ENCODE results near the gene CHST8. TPM values are rescaled to one million over a fixed set of nuclear protein-coding genes. Genes with fewer than 3 reads are reported as not detected.
A peak's percentile ranks its signal among the peaks of the same experiment; 100 is the strongest.

CHST8 gene
- polyA plus RNA-seq, 4 donors, result 0.07 to 0.20 (median 0.16) TPM

DNA sequence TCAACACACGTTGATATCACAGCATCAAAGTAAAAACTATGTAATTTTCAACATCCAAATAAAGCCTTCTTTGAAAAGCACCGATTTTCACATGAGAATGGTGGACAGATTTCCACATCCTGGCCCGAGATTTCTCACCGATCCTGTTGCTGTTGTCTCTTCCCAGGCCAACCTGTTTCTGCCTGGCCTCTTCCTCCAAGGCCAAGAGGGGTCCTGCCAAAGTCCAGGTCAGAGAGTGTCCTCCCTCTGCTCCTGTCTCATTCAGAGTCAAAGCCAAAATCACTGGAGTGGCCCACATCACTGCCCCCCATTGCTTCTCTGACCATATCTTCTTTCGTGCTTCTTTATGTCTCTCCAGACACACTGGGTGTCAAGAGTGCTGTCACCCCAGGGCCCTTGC, 49.5 kb downstream of the CHST8 start:
- DNase-seq (ENCODE audit: low read depth in 4 of 4, low spot score in 3 of 4), result no peak

DNA sequence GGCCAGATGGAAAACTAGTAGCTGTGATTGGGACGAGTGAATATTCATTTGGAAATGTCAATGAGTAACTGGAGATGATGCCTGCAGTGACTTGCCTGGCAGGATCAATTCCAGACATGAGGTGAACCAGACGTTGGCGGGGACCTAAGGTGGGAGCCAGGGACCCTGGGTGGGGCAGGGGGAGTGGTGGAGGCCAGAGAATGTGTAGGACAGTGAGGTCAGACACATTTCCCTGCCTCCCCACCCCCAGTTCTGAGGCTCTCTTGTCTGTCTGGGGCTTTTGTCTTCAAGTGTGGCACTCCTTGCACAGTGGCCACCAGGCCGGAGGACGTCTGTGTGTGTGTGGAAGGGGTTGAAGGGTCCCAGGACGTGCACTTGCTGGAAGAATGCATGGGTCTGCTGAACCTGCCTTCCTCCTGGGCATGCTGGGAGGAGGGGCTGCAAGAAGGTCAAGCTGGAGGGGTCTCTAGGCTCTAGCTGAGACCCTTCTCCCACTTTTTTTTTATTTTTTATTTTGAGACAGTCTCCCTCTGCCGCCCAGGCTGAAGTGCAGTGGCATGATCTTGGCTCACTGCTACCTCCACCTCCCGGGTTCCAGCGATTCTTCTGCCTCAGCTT, 51.6 kb downstream of the CHST8 start:
- DNase-seq (ENCODE audit: low read depth in 4 of 4, low spot score in 3 of 4), result no peak

DNA sequence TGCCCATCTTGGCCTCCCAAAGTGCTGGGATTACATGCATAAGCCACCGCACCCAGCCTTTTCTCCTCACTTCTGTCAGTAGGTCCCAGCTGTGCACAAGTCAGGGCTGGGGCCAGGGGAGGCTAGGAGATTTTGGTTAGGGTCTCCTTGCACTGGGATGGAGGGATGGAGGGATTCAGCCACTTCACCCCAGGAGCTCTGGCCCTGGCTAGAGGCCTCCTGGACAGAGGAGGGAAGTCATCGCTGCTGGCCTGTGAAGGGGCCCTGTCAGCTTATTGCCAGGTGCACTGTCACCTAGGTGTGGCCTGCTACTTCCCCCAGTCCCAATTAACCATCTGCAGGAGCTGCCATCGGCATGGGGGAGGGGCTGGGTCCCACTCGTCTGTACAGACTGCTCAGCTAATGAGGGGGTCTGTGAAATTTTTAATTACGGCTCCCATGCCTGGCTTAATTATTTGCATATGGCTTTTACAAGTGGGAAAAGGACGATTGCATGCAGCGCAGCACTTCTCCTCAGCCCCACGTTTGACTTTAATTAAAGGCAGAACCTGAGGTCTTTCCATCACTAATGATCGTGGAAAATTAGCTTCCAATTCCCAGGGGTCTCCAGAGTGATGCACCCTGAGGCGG, 52.4 kb downstream of the CHST8 start:
- no peak for DNase-seq (ENCODE audit: low read depth in 4 of 4, low spot score in 3 of 4)

DNA sequence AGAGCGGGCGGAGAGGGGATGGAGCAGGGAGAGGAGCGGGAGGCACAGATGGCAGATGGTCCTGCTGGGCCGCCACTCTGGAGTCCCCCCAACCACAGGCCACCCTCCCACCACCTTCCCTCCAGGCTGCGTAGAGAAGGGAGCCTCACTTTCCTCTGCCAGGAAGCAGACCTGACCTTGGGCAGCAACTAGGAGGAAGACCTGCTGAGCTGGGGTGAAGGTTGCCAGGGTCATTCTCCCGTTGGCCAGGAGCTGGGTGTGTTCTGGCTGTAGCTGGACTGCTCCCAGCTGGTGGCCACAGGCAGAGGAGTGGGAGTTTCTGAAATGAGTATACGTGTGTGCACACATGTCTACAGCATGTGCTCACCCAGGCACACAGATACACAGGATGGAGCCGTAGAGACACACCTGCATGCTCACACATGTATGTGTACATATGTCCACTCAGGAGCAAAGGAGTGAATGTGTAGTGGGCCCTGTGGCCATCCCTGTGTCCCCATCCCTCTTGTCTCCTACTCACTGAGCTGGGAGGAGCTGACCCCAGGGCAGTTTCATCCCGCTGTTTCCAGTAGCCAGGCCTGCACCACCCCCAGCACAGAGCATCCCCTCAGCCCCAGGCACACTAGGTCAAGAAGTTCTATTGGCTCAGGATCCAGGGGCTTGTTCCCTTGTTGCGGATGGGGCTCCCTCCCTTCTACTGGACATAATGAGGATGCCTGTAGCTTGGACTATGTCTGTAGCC, 53.0 kb downstream of the CHST8 start:
- DNase-seq (ENCODE audit: low read depth in 4 of 4, low spot score in 3 of 4), result no peak

DNA sequence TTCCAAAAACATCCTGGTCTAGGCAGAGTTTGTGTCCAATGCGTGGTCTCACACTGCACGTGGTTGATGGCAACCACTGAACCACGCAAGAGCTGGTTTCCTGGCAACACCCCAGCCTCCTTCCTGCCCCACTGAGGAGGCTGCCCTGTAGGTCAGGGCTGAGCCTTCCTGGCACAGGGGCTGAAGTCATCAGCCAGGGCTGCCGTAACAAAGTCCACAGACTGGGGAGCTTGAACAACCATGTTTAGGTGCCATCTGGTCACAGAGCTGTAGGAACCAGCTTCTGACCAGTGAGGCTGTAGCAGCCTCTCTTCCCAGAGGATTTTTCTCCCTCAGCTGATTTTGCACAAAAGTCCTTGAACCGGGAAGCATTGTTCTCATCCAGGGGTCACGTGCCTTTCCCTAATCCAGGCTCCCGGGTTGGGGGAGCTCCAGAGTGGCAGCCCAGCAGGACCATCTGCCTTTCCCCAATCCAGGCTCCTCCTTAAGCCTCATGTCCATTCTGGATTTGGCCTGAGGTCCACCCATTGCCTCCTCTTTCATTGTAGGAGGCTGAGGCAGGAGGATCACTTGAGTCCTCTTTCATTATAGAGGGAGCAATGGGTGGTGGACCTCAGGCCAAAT, 53.9 kb downstream of the CHST8 start:
- DNase-seq (ENCODE audit: low read depth in 4 of 4, low spot score in 3 of 4), result no peak

DNA sequence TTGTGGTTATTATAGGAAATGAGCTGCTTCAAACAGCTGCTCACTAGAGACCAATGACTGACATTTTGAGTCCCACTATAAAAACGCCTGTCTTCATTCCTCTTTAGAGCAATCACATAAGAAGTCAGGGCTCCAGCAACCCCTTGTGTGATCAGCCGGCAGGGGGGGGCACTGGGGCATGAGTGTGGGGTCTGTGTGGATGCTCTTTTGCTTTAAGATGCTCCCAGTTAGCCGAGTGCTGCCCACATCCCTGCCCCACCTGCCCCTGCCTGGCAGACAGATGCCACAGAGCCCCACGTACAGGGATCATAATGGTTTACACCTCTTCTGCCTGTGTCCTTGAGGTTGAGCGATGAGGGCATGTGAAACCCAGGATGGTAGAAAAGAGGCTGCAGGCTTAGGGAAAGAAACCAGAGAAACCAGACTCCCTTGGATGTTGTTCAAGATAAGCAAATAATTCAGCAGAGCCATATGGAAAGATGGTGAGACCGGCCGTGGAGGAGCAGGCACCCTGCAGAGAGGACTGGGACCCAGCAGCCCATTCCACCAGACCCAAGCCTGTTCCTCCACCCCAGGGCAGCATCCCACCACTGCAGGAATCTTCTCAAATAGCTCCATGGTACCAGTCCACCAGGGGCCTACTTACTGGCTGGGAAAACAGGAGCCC, 55.4 kb downstream of the CHST8 start:
- no peak for DNase-seq (ENCODE audit: low read depth in 4 of 4, low spot score in 3 of 4)

DNA sequence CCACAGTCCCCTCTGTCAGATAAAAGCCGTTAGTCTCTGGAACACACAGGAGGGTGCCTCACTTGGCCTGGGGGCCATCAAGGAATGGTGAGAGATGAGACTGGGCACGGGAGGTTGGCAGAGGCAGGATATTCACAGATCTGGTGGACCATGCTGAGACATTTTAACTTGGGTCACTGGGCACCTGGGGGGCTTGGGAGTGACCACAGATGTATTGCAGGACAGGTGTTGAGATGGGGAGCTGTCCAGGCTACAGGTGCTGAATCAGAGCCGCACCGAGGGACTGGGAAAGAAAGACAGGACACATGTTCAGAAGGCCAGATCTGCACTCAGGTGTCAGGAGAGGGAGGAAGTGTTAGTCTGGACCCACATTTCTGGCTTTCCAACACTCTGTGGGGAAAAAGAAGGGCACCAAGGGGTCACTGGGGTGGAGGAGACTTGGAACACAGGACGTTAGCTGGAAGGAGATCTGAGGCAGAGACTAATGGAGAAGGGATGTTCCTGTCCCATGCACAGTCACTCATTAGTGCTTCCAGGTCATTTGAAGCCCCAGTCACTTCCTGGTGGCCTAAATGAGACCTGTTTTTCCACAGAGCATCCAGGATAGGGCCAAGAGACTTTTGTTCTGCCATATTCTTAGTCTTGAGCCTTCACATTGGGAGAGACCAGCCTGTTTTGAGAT, 56.1 kb downstream of the CHST8 start:
- DNase-seq (ENCODE audit: low read depth in 4 of 4, low spot score in 3 of 4), result no peak

DNA sequence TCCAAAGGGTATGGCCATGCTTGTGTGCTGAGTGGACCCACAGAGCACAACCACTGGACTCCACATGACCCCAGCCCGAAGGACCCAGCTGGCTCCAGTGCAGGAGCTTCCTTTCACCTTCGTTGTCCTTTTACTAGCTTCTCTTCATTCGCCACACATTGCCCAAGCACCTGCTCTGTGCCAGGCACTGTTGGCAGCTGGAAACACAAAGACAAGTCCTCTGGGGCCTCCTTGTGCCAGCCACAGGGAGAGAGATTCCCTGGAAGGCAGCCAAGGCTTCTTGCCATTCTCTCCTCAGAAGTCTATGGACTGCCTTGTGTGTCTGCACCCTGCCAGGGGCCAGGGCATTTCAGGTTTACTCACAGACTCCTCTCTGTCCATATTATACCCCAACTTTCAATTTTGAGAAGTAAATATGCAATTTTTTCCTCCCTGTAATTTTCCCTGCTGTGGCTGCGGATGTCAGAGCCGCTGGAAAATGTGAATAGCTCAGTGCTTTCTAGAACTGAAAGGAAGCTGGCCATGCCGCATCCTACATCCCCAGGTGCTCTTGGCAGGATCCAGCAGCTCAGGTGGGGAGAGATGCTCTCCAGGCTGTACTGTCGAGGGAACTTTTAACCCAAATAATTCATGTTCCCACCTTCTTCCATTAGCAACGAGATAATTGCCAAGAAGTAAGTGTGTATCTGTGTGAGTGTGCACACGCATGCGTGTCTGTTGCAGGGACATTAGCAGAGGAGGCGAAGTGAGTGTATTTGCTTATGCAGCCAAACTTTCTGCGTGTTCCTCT, 57.2 kb downstream of the CHST8 start:
- DNase-seq (ENCODE audit: low read depth in 4 of 4, low spot score in 3 of 4), result no peak

DNA sequence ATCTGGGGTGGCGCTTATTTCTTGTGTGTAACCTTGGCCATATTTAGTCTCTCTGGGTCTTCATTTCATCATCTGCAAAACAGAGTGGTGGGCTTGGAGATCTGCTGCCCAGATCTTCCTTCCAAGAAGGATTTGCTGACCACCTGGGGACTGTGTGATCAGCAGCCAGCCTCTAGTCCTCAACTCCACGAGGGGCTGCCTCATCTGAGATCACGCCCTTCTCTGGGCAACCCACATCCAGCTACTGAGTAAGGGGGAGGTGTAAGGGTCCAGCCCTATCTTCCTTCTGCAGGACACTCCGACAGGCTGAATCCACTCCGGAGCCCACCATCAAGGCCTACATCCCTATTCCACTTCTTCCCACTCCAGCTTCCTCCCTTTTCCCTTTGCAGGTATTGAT, 57.9 kb downstream of the CHST8 start:
- DNase-seq (ENCODE audit: low read depth in 4 of 4, low spot score in 3 of 4), result no peak

DNA sequence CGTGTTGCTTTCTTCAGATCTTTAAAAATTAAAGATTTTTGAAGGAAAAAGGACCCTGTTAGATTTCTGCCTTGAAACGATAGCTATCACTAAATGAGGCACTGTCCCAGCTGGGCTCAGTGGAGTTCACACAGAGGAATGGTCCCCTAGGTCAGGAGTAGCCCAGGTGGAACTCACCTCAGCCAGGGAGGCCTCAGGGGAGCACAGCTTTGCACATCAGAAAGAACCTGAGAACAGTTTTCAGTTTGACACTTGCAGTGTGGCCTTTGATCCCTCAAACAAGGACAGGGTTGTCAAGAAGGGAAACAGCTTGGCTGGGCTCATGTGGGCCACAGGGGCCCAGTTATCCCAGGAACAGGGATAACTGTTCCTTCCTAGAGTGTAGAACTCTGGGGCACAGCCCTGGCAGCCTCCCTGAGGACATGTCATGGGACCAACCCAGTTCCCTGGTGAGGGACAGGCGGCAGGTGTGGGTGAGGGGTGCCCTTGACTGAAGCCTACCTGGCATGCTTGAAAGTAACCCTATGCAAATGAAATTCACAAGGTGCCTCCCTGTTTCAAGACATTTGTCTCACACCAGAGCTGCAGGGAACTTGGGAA, 59.4 kb downstream of the CHST8 start:
- DNase-seq (ENCODE audit: low read depth in 4 of 4, low spot score in 3 of 4), result no peak

DNA sequence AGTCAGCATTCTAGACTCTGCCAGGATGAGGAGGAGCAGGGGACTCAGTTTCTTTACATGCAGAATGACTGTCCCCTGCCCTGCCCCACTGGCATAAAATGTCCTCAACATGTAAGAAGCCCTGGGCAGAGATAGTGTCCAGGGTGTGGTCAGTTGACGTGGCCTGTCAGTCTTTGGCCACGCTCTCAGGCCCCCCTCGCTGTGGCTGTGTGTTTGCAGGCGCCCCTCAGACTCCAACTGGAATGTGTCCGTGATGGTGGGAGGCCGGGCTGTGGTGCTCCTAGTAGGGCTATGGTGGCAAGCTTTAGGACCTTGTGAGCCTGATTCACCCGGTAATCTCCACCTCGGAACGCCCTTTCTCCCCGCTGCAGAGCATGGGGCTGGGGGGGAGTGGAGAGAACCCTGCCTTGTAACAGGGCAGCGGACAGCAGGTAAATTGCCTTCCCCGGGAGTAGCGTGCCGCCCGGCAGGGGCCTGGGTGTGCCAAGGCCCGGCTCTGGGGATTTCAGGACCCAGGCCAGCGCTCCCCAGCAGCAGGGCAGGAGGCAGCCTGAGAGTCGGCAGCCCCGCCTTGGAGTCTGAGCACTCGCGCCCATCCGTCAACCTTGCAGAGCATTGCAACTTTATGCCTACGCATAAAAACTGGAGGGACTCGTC, 62.3 kb downstream of the CHST8 start:
- DNase-seq (ENCODE audit: low read depth in 4 of 4, low spot score in 3 of 4), result peak; percentile 36 to 79 (median 64)

DNA sequence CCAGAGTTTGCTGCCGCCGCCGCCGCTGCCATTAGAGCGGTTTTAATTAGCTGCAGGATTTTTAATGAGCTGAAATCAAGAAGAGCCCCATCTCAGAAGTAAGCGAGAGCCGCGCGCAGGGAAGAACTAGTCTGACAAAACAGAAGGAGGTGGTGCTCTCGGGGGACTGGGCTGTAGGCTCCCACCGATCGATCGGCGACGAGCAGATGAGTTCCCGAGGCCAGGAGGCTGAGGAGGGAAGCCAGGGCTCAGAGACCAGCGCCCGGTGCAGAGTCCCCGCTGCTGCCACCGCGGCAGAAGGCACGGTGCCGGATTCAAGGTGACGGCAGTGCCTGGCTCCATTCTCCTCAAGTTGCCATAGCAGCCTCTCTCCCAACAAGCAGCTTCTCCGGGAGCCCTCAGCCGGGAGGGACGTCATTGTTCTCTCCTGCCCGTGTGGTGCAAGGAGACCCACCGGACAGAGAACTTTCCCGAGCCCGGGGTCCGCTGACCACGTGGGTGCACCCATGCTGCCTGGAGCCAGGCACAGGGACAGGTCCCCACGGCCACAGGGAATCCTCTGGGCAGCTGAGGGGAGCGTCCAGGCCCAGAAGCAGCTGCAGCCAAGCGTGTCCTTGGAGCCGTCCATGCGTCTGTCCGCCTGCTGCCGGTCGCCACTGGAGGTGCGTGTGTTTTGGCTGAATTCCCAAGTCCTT, 62.9 kb downstream of the CHST8 start:
- no peak for DNase-seq (ENCODE audit: low read depth in 4 of 4, low spot score in 3 of 4)

DNA sequence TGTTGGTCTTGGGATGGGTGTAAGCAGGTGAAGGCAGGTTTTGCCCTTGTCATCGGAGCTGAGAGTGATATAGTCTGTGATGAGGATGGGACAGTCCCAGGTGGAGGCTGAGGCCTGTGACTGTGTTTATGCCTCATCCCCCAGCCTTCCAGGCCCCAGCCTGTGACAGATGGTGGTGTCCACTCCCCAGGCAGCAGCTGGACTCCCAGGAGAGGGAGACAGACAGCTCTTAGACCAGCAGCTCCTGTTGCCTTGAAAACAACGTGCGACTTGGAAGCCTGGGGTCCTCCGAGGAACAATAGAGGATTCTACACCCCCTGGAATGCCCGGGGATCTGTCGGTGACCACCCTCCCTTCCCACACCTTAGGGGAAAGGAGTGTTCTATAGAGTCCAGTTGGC, 63.8 kb downstream of the CHST8 start:
- no peak for DNase-seq (ENCODE audit: low read depth in 4 of 4, low spot score in 3 of 4)

DNA sequence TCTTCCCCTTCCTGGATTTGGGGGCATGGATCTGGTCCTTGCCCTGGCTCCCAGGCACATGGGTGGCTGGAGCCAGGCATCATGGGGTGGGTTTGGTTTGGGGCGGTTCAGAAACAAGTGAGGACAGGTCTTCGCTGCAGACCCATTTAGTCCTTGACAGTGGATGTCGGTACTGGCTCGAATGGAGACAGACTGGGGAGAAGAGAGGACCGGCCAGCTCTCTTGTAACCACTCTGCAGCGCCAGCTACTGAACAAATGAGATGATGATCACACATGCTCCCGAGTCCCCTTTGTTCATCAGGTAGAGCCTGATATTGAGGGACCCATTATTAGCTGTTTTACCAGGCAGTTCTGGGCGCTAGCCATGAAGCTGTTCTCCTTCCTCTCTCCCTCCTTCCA, 64.5 kb downstream of the CHST8 start:
- no peak for DNase-seq (ENCODE audit: low read depth in 4 of 4, low spot score in 3 of 4)

DNA sequence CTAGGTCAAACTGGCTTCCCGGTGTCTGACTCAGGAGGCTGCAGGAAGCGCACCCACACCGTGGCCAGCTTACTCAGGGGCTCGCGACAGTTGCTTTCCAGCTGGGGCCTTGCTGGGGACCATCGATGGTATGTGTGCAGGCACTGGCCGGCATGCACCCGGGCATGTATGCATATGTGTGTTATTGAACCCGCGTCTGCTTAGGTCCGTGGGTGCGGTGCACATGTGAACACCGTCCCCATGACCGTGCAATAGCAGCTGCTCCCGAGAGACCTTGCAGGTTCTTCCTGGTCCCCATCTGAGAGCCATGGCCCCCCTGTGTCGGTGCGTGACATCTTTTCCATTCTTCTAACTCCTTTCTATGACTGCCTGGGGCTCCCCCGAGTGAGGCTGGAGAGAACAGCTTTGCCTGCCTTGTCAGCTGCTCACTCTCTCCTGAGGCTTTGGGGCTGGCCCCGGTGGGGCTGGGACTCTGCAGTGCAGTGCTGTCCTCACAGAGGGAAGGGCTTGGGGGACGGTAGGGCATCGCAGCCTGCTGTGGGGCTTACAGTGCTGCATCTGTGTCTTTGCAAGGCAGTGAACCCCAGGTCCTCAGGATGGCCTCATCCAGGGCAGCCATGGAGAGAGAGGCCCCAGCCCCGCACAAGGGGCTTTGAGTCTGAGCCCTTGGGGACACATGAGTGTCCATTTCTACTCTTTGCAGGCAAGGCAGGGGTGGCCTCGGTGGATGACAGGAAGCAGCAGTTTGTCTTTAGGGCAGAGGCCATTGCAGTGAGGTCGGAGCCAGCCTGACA, 65.1 kb downstream of the CHST8 start:
- DNase-seq (ENCODE audit: low read depth in 4 of 4, low spot score in 3 of 4), result no peak

DNA sequence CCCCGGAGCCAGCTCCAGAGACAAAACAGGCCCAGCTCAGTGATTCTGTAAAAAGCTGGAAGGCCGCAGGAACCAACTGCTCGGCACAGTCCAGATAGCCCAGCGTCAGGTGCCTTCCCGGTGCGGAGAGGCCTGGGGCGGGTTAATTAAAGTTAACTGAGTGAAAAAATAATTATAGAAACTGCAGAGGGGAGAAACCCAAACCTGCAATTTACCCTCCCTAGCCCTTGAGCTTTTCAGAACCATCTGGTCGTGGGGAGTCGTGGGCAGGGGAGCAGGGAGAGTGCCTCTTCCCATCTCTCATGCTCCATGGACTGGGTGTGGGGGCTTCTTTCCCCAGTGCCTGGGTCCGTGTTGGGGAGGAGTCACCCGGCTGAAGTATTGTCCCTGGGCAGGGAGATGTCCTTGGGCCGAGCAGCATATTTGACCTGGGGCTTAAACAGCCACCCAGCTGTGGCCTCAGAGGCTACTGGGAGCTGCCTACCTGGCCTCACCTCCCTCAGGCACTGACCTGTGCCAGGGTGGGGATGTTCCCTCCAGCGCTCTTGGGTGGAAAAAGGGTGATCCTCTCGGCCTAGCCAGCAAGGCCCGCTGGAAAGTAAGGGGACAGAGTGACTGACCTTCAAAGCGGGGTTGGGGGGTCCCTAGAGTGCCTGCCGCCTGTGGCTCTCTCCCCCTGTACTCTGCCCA, 65.9 kb downstream of the CHST8 start:
- DNase-seq (ENCODE audit: low read depth in 4 of 4, low spot score in 3 of 4), result no peak

Data from left renal pelvis (tissue), 4 donors.